Measurements from ENCODE around the gene TEX52.

GRCh38 chr12:2897418-2897817 is 40.6 kb upstream of the TEX52 start:
- TF ChIP-seq CTCF (IDR thresholded peaks at IDR 0.05; ENCODE audit: insufficient read depth, low read length, poor library complexity, severe bottlenecking), result no peak
- no peak for TF ChIP-seq EZH2phosphoT487 (conservative IDR thresholded peaks at IDR 0.05; ENCODE audit: low read length)
